Suprapubic skin (tissue), 4 donors: ENCODE measurements around the gene WDR55.

Experiments
- CTCF ChIP-seq, 2 donors: fragments of 200-600 bp in 1 of 2; fragments of 450-650 bp in 1 of 2; sonication (generic) in 1 of 2; IDR thresholded peaks; one replicate each; pipeline ENCODE4 v1.5.1; 2016 to 2019; ENCODE audit warnings: antibody characterized with exemption in 2 of 2, mild to moderate bottlenecking in 1 of 2, moderate library complexity in 1 of 2
- EP300 ChIP-seq: sonication (generic); formaldehyde crosslinking; IDR thresholded peaks from one replicate; pipeline ENCODE4 v1.6.1; 2017; ENCODE audit warnings: antibody characterized with exemption
- POLR2A ChIP-seq, 2 donors: fragments of 450-650 bp; IDR thresholded peaks; one replicate each; pipeline ENCODE4 v1.6.1; 2017; ENCODE audit warnings: antibody characterized with exemption in 2 of 2, mild to moderate bottlenecking in 2 of 2, moderate library complexity in 2 of 2
- POLR2AphosphoS5 ChIP-seq, 3 donors: sonication (generic); formaldehyde crosslinking; IDR thresholded peaks; one replicate each; pipeline ENCODE4 v1.6.1; 2017; ENCODE audit warnings: antibody characterized with exemption in 3 of 3

- TF ChIP-seq POLR2A (IDR thresholded peaks at IDR 0.05): no peak
- no peak for TF ChIP-seq CTCF (IDR thresholded peaks at IDR 0.05)
- no peak for TF ChIP-seq EP300
- TF ChIP-seq POLR2AphosphoS5 (IDR thresholded peaks at IDR 0.05): no peak
These were observed 9.5 kb downstream of the WDR55 start for GRCh38 chr5:140674211-140674610.
